AG09309 (cell line): ENCODE data around the gene RBM20.
"Not testable (repeated sequence)": the region's sequence is repeated elsewhere in the genome, so short reads cannot be mapped to it uniquely, and the experiment has no call there.

Experiments
- DNase-seq: peaks from one replicate; pipeline ENCODE4 v3.0.0-alpha.2; 2010; ENCODE audit warnings: low read depth
- H3K4me3 ChIP-seq: 2 replicates; pipeline ENCODE4 v1.5.1; 2011; ENCODE audit warnings: mild to moderate bottlenecking, low read depth, low read length, moderate library complexity; ENCODE audit not compliant: control insufficient read depth
- CTCF ChIP-seq: IDR thresholded peaks from 2 replicates; pipeline ENCODE4 v1.5.1; 2011; ENCODE audit warnings: mild to moderate bottlenecking, low read depth, low read length, inconsistent platforms; ENCODE audit not compliant: insufficient read depth, control insufficient read depth; ENCODE audit errors: missing control alignments

The RBM20 gene

GRCh38 chr10:110864662-110865140 lies 220.6 kb downstream of the RBM20 start:
- TF ChIP-seq CTCF = no peak
- no peak overlapping the region for H3K4me3 ChIP-seq
- no peak for DNase-seq

GRCh38 chr10:110865186-110865808 lies 221.2 kb downstream of the RBM20 start:
- TF ChIP-seq CTCF = no peak
- no peak for DNase-seq
- no peak overlapping the region for H3K4me3 ChIP-seq

- DNase-seq = no peak
- no peak for TF ChIP-seq CTCF
- H3K4me3 ChIP-seq = no peak overlapping the region
Measured at GRCh38 chr10:110865809-110866482, 221.8 kb downstream of the RBM20 start.

- DNase-seq, H3K4me3 ChIP-seq: not testable (repeated sequence)
Measured at GRCh38 chr10:110867011-110867806, 223.1 kb downstream of the RBM20 start.

GRCh38 chr10:110867807-110868465 lies 223.8 kb downstream of the RBM20 start:
- no peak for DNase-seq
- no peak overlapping the region for H3K4me3 ChIP-seq
- TF ChIP-seq CTCF = no peak

GRCh38 chr10:110868981-110869380 lies 224.8 kb downstream of the RBM20 start:
- no peak for DNase-seq
- H3K4me3 ChIP-seq = no peak overlapping the region
- no peak for TF ChIP-seq CTCF
